Measurements from ENCODE around the gene EXOC3L2. TPM values are rescaled to one million over a fixed set of nuclear protein-coding genes. Genes with fewer than 3 reads are reported as not detected.

The EXOC3L2 gene
- polyA plus RNA-seq, 3 donors: 6.1 to 13.1 (median 12.3) TPM

DNA sequence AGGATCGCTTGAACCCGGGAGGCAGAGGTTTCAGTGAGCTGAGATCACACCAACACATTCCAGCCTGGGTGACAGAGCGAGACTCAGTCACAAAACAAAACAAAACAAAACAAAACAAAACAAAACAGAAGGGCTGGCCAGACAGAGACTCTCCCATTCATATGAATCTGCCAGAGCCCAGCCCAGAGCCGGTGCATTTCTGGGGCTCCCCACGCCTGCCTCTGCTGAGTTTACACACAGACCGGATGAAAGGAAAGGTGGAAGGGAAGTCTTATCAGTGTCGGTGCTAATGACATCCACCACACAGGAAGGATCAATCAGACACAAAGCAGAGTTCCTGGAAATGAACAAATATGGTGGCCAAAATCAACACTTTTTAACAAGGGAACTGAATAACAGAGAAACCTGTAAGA is 74.0 kb downstream of the EXOC3L2 start:
- DNase-seq (ENCODE audit: extremely low read depth in 1 of 11, low read depth in 9 of 11, low spot score in 4 of 11): no peak

DNA sequence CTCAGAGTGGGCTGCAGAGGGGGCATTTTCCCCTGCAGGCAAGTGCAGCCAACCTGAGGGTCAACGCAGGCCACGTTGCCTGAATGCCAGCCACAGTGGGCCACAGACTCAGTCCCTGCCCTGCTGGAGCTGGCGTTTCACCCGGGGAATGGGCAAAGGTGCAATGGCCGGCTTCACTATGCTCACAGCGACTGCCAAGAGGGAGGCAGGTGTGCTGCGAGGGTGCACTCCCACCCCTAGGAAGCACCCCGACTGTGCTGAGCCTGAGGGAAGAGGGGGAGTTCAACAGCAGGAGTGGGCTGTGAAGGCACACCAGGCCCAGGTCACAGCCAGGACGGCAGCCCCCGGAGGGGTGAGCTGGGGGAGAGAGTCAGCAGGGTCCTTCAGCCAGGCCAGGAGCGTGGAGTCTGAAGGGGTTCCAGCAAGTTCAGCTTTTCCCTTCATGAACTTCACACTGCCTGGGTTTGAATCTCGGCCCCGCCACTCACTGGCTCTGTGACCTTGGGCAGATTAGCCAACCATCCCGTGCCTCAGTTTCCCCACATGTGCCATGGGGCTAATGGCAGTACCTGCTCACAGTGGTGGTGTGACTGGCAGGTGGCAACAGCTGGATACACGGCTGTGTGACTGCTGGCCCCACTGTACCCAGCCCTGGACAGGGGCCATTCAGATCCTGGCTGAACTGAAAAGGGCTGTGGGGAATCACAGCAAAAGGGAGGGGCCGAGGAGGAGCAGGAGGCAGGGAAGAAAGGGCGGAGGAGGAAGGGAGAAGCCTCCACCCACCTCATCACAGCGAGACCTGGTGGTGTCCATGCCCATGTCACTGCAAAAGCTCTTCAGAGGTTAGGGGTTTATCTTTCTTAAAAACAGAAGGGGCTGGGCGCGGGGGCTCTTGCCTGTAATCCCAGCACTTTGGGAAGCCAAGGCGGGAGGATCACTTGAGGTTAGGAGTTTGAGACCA is 74.8 kb downstream of the EXOC3L2 start:
- no peak for DNase-seq (ENCODE audit: extremely low read depth in 1 of 11, low read depth in 9 of 11, low spot score in 4 of 11)

DNA sequence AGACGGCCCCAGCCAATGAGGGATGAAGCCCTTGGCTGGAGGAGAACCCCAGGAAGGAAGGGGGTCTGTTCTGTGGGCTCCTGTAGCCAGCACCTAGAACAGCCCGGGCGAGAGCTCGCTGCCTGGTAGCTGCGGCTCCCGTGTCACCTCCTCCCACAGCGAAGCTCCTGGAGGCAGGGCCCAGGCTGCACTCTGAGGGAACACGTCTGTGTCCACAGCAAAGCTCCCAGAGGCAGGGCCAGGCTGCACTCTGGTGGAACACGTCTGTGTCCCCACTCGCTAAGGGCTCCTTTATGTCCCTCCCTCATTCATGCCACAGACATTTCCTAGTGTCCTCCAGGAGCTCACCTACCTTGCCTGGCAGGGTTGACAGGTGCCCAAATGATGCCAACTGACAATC is 75.6 kb downstream of the EXOC3L2 start:
- no peak for DNase-seq (ENCODE audit: extremely low read depth in 1 of 11, low read depth in 9 of 11, low spot score in 4 of 11)

GRCh38 chr19:45168767-45169351 is 76.3 kb downstream of the EXOC3L2 start:
- DNase-seq (ENCODE audit: extremely low read depth in 1 of 11, low read depth in 9 of 11, low spot score in 4 of 11): no peak

DNA sequence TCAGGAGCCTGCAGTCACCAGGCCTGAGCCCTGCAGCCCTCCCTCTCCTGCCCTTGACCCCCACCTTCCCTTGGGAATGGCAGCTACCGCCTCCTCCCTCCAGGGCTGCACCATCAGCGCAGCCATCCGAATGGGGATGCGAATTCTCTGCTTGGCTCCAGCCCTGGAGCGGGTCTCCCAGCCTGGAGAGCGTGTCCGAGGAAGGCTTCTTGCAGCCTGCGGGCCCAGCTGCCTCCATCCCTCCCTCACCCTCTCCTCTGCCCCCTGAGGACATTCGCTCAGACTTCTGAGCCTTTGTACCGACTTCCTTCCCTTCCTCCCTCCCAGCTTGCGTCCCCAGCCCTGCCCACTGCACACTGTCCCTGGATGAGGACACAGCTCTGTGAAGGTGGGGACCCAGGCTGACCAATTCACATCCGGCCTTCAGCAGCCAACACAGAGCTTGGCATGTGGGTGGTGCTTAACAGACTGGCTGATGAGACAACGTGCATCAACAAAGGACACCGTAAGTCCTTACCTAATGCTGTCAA is 78.4 kb downstream of the EXOC3L2 start:
- DNase-seq (ENCODE audit: extremely low read depth in 1 of 11, low read depth in 9 of 11, low spot score in 4 of 11): no peak

- no peak for DNase-seq (ENCODE audit: extremely low read depth in 1 of 11, low read depth in 9 of 11, low spot score in 4 of 11)
These were observed 80.5 kb downstream of the EXOC3L2 start for GRCh38 chr19:45164577-45165335.

DNA sequence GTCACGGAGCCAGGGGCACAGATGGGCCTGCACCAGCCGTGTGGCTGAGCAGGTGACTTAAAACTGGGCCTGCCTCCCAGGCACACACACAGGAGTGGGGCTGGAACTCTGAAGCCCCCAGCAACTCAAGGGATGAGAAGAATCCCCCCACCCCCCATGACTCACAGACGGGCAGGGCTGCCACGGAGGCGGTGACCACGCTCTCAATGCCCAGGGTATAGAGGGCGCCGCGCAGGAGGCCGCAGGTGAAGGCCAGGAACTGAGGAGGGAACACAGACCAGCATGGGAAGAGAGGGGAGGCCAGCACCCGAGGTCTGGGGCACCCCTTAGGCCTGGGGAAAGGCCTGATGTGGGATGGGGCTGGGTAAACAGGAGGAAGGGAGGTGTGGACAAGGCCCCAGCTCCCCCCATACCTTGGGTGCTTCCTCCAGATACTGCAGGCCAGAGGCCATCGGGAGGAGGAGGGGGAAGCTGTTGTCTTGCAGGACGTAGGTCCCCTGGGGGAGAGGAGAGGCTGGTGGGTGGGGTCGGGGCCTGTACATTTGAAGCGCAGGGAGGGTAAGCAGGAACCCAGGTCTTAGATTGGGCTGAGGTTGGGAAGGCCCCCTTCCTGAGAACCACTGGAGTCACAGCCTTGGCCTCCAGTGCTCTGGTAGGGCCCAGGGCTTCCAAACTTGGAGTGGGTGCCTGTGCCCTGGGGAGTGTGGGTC is 81.3 kb downstream of the EXOC3L2 start:
- no peak for DNase-seq (ENCODE audit: extremely low read depth in 1 of 11, low read depth in 9 of 11, low spot score in 4 of 11)

DNA sequence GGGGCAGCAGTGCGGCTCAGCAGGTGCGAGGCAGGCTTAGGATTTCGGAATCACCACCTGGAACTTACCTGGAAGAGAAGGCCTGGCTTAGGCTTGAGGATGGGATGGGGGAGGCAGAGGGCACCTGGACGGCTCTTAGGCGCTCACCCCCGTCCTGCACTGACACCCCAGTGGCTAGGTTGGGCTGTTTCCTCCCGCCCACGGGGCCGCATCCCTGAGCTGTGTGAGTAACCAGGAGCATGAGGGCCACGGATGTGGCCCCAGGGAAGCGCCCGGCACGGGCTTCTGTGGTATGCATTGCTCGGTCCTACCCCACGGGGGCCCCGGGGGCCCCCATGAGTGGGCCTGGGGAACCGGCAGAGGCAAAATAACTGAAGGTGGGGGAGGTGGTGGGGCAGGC is 82.1 kb downstream of the EXOC3L2 start:
- no peak for DNase-seq (ENCODE audit: extremely low read depth in 1 of 11, low read depth in 9 of 11, low spot score in 4 of 11)

DNA sequence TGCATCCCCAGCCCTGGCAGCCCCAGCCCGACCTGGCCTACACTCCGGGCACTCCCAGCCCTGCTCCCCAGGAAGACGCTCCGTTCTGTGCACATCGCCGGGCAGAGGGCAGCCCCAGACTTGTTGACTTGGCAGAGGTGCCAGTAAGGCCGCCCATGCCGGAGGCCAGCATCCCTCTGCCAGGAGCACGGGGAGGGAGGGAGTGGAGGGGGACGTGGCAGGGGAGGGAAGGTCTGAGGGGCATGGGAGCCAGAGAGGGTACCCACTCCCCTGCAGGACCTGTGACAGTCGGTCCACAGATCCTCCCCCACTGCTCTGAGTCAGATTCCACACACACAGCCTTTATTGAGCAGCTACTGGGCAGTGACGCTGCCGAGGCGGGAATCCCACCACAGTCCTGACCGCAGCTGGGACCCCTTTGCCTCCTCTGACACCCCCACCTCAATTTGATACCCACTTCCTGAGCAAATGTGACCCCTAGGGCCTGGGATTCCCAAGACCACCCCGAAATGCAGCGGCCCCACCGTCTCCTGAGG is 82.5 kb downstream of the EXOC3L2 start:
- DNase-seq (ENCODE audit: extremely low read depth in 1 of 11, low read depth in 9 of 11, low spot score in 4 of 11): no peak

Other genes starting within 250 kb of the EXOC3L2 start
- gene RELB, start 243.9 kb downstream of the EXOC3L2 start, polyA plus RNA-seq (ENCODE audit: insufficient read length in 3 of 3): 1 to 10 TPM; 4.0 to 7.8 (median 6.2) TPM
- 10 to 100 TPM; 65.0 to 86.5 (median 69.1) TPM for gene CLASRP, start 206.4 kb downstream of the EXOC3L2 start, polyA plus RNA-seq (ENCODE audit: insufficient read length in 3 of 3)
- 1 to 10 TPM in 2 of 3 donors, under 1 TPM in 1; 0.76 to 2.6 (median 1.4) TPM for gene ZNF296, start 168.9 kb downstream of the EXOC3L2 start, polyA plus RNA-seq (ENCODE audit: insufficient read length in 3 of 3)
- gene GEMIN7, start 166.1 kb downstream of the EXOC3L2 start, polyA plus RNA-seq (ENCODE audit: insufficient read length in 3 of 3): 10 to 100 TPM; 17.8 to 25.9 (median 22.6) TPM
- gene PPP1R37, start 152.2 kb downstream of the EXOC3L2 start, polyA plus RNA-seq (ENCODE audit: insufficient read length in 3 of 3): 10 to 100 TPM; 23.3 to 39.5 (median 32.4) TPM
- under 1 TPM; 0.09 to 0.38 (median 0.13) TPM for gene NKPD1, start 84.4 kb downstream of the EXOC3L2 start, polyA plus RNA-seq (ENCODE audit: insufficient read length in 3 of 3)
- 10 to 100 TPM; 29.4 to 46.9 (median 44.5) TPM for gene TRAPPC6A, start 67.2 kb downstream of the EXOC3L2 start, polyA plus RNA-seq (ENCODE audit: insufficient read length in 3 of 3)
- 10 to 100 TPM in 2 of 3 donors, 1 to 10 TPM in 1; 9.1 to 10.5 (median 10.4) TPM for gene BLOC1S3, start 66.6 kb downstream of the EXOC3L2 start, polyA plus RNA-seq (ENCODE audit: insufficient read length in 3 of 3)
- gene MARK4, start 5.9 kb upstream of the EXOC3L2 start, polyA plus RNA-seq (ENCODE audit: insufficient read length in 3 of 3): 10 to 100 TPM; 39.0 to 43.3 (median 42.4) TPM
- 1 to 10 TPM in 1 of 3 donors, under 1 TPM in 2; 0.42 to 1.6 (median 0.50) TPM for gene CKM, start 77.5 kb upstream of the EXOC3L2 start, polyA plus RNA-seq (ENCODE audit: insufficient read length in 3 of 3)
- gene KLC3, start 95.3 kb upstream of the EXOC3L2 start, polyA plus RNA-seq (ENCODE audit: insufficient read length in 3 of 3): 1 to 10 TPM; 1.3 to 2.4 (median 2.0) TPM
- 10 to 100 TPM; 33.5 to 36.9 (median 35.5) TPM for gene ERCC2, start 125.2 kb upstream of the EXOC3L2 start, polyA plus RNA-seq (ENCODE audit: insufficient read length in 3 of 3)
- gene PPP1R13L, start 159.7 kb upstream of the EXOC3L2 start, polyA plus RNA-seq (ENCODE audit: insufficient read length in 3 of 3): 10 to 100 TPM in 1 of 3 donors, 1 to 10 TPM in 2; 6.1 to 14.7 (median 7.9) TPM
- gene POLR1G, start 161.2 kb upstream of the EXOC3L2 start, polyA plus RNA-seq (ENCODE audit: insufficient read length in 3 of 3): 1 to 10 TPM; 3.3 to 4.5 (median 4.3) TPM
- gene ERCC1, start 178.5 kb upstream of the EXOC3L2 start, polyA plus RNA-seq (ENCODE audit: insufficient read length in 3 of 3): 10 to 100 TPM; 75.1 to 90.2 (median 82.4) TPM
- 10 to 100 TPM; 24.5 to 89.1 (median 81.2) TPM for gene FOSB, start 222.6 kb upstream of the EXOC3L2 start, polyA plus RNA-seq (ENCODE audit: insufficient read length in 3 of 3)